ENCODE measurements around the gene ARRDC4. TPM values are rescaled to one million over a fixed set of nuclear protein-coding genes. Genes with fewer than 3 reads are reported as not detected.

ARRDC4 gene, protein sequence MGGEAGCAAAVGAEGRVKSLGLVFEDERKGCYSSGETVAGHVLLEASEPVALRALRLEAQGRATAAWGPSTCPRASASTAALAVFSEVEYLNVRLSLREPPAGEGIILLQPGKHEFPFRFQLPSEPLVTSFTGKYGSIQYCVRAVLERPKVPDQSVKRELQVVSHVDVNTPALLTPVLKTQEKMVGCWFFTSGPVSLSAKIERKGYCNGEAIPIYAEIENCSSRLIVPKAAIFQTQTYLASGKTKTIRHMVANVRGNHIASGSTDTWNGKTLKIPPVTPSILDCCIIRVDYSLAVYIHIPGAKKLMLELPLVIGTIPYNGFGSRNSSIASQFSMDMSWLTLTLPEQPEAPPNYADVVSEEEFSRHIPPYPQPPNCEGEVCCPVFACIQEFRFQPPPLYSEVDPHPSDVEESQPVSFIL
- 6.1 and 18.8 TPM in 2 replicates for total RNA-seq

GRCh38 chr15:97960364-97961066 is at the start of gene ARRDC4:
Gene ARRDC4 (plus strand): TSS chr15:97960703. CDS start chr15:97960862, 159 bp downstream.

